Epithelial cell of prostate (primary cell): ENCODE data around the gene E2F8.

ENCODE experiments used
- DNase-seq: peaks from one replicate; pipeline ENCODE4 v3.0.0-alpha.2; 2011; ENCODE audit warnings: low read depth, low spot score
- H3K27ac ChIP-seq: fragments of 450-650 bp; 2 replicates; pipeline ENCODE4 v1.5.1; 2017; ENCODE audit warnings: mild to moderate bottlenecking

The E2F8 gene

GRCh38 chr11:19253153-19253745 lies 12.5 kb upstream of the E2F8 start:
- no peak for DNase-seq

GRCh38 chr11:19252394-19253152 lies 11.8 kb upstream of the E2F8 start:
- DNase-seq, result no peak
- no peak overlapping the region for H3K27ac ChIP-seq

More at GRCh38 chr11:19253153-19253745, 12.5 kb upstream of the E2F8 start:
- no peak overlapping the region for H3K27ac ChIP-seq

GRCh38 chr11:19251577-19251976 lies 10.8 kb upstream of the E2F8 start:
- no peak for DNase-seq
- no peak overlapping the region for H3K27ac ChIP-seq

- no peak for DNase-seq
- H3K27ac ChIP-seq, result no peak overlapping the region
Measured at GRCh38 chr11:19246816-19247215, 6.1 kb upstream of the E2F8 start.

- DNase-seq, result no peak
- H3K27ac ChIP-seq, result peak overlapping the region; percentile 81
Measured at GRCh38 chr11:19245351-19245750, 4.6 kb upstream of the E2F8 start.

GRCh38 chr11:19244621-19245020 lies 3.9 kb upstream of the E2F8 start:
- H3K27ac ChIP-seq, result peak overlapping the region; percentile 81
- DNase-seq, result peak; percentile 79

GRCh38 chr11:19244084-19244483 lies 3.3 kb upstream of the E2F8 start:
- peak; percentile 78 for DNase-seq

GRCh38 chr11:19243613-19244012 lies 2.9 kb upstream of the E2F8 start:
- peak overlapping the region; percentile 81 for H3K27ac ChIP-seq
- DNase-seq, result no peak

More at GRCh38 chr11:19244084-19244483, 3.3 kb upstream of the E2F8 start:
- peak overlapping the region; percentile 81 for H3K27ac ChIP-seq

- DNase-seq, result no peak
- peak overlapping the region; percentile 81 for H3K27ac ChIP-seq
Measured at GRCh38 chr11:19243143-19243542, 2.4 kb upstream of the E2F8 start.

GRCh38 chr11:19242179-19242932 lies 1.6 kb upstream of the E2F8 start:
- H3K27ac ChIP-seq, result no peak overlapping the region
- DNase-seq, result no peak

- DNase-seq, result no peak
- no peak overlapping the region for H3K27ac ChIP-seq
Measured at GRCh38 chr11:19241260-19242178, 774 bp upstream of the E2F8 start.

GRCh38 chr11:19239039-19239438 lies 1.7 kb downstream of the E2F8 start:
- DNase-seq, result no peak
- no peak overlapping the region for H3K27ac ChIP-seq

GRCh38 chr11:19237813-19238212 lies 2.9 kb downstream of the E2F8 start:
- DNase-seq, result no peak
- H3K27ac ChIP-seq, result no peak overlapping the region

- no peak overlapping the region for H3K27ac ChIP-seq
Measured at GRCh38 chr11:19237381-19237780, 3.4 kb downstream of the E2F8 start.

GRCh38 chr11:19234231-19234817 lies 6.4 kb downstream of the E2F8 start:
- no peak for DNase-seq

More at GRCh38 chr11:19237381-19237780, 3.4 kb downstream of the E2F8 start:
- DNase-seq, result no peak

GRCh38 chr11:19232910-19233503 lies 7.7 kb downstream of the E2F8 start:
- peak; percentile 57 for DNase-seq
- H3K27ac ChIP-seq, result peak overlapping the region; percentile 68

More at GRCh38 chr11:19234231-19234817, 6.4 kb downstream of the E2F8 start:
- H3K27ac ChIP-seq, result no peak overlapping the region

GRCh38 chr11:19229671-19230070 lies 11.1 kb downstream of the E2F8 start:
- no peak for DNase-seq
- no peak overlapping the region for H3K27ac ChIP-seq

- H3K27ac ChIP-seq, result no peak overlapping the region
- no peak for DNase-seq
Measured at GRCh38 chr11:19228968-19229367, 11.8 kb downstream of the E2F8 start.
